A549 (cell line): ENCODE data around the gene ACTN1. TPM values are rescaled to one million over a fixed set of nuclear protein-coding genes. Genes with fewer than 3 reads are reported as not detected.

Source experiments
- ATAC-seq, 2 experiments: fragments of 200-7000 bp in 1 of 2; fragments of >200 bp in 1 of 2; cut with Nextera tagmentation in 1 of 2; cut with Tn5 transposase in 1 of 2; 3 replicates each; pipeline versions ENCODE4 v1.8.0 to v1.9.1; 2018 to 2020; ENCODE audit warnings: mild to moderate bottlenecking in 1 of 2, moderate library complexity in 1 of 2
- CTCF ChIA-PET: fragments of 300-600 bp; sonication (Branson Sonifier 250); formaldehyde crosslinking; extraction: SDS; loops from one replicate; lab custom pipeline; 2021; ENCODE audit warnings: antibody characterized with exemption, inconsistent platforms; lab: Yijun Ruan, JAX
- POLR2A ChIA-PET: fragments of 350-600 bp; formaldehyde crosslinking; extraction: SDS; loops from one replicate; lab custom pipeline; 2021; ENCODE audit warnings: antibody characterized with exemption, inconsistent platforms; lab: Yijun Ruan, JAX
- DNase-seq, 2 experiments: peaks; one replicate each; pipeline versions ENCODE4 v3.0.0 to v3.0.0-alpha.2; 2011 to 2016; ENCODE audit warnings: low read depth in 1 of 2, low spot score in 1 of 2
- FAIRE-seq: peaks from 2 replicates; lab custom pipeline; 2011; peaks lifted over from hg19 to GRCh38; lab: Jason Lieb, UNC
- H3K27ac ChIP-seq, 2 experiments: fragments of >200 bp; sonication (Bioruptor Twin); formaldehyde crosslinking; 3 replicates each; pipeline ENCODE4 v1.5.1; 2016 to 2017
- H3K4me1 ChIP-seq: fragments of >200 bp; sonication (Bioruptor Twin); formaldehyde crosslinking; 3 replicates; pipeline ENCODE4 v1.6.1; 2016
- H3K4me2 ChIP-seq: fragments of >200 bp; sonication (Bioruptor Twin); formaldehyde crosslinking; 3 replicates; pipeline ENCODE4 v1.6.1; 2016
- H3K4me3 ChIP-seq: fragments of >200 bp; sonication (Bioruptor Twin); formaldehyde crosslinking; 3 replicates; pipeline ENCODE4 v1.5.1; 2016
- H3K9me3 ChIP-seq: fragments of >200 bp; sonication (Bioruptor Twin); formaldehyde crosslinking; 3 replicates; pipeline ENCODE4 v1.6.1; 2016
- BCL3 ChIP-seq: fragments of >200 bp; sonication (Bioruptor Twin); formaldehyde crosslinking; IDR thresholded peaks from 3 replicates; pipeline ENCODE4 v1.6.1; 2016
- BHLHE40 ChIP-seq: IDR thresholded peaks from 2 replicates; pipeline ENCODE4 v1.6.1; 2012; ENCODE audit warnings: low read depth, low read length, inconsistent platforms
- CBX8 ChIP-seq: fragments of 200-600 bp; sonication (generic); IDR thresholded peaks from 2 replicates; pipeline ENCODE4 v1.6.1; 2016
- CHD2 ChIP-seq: fragments of 150-350 bp; IDR thresholded peaks from 2 replicates; pipeline ENCODE4 v1.6.1; 2014; ENCODE audit warnings: low read length; ENCODE audit not compliant: partially characterized antibody
- CHD4 ChIP-seq: fragments of 200-600 bp; sonication (generic); IDR thresholded peaks from 2 replicates; pipeline ENCODE4 v1.6.1; 2016; ENCODE audit warnings: antibody characterized with exemption, mild to moderate bottlenecking, borderline replicate concordance
- E2F6 ChIP-seq: IDR thresholded peaks from 2 replicates; pipeline ENCODE4 v1.6.1; 2012; ENCODE audit warnings: low read depth, borderline replicate concordance
- EP300 ChIP-seq, 2 experiments: fragments of >200 bp; sonication (Bioruptor Twin); formaldehyde crosslinking; IDR thresholded peaks; 2 replicates in 1 of 2; 3 replicates in 1 of 2; pipeline ENCODE4 v1.6.1; 2016 to 2017
- FOSL2 ChIP-seq, 2 experiments: fragments of 450-650 bp in 1 of 2; fragments of >200 bp in 1 of 2; sonication (Bioruptor Twin) in 1 of 2; formaldehyde crosslinking; IDR thresholded peaks; 2 replicates each; pipeline versions ENCODE4 v1.5.0 to v1.6.1; 2016 to 2020; ENCODE audit warnings: mild to moderate bottlenecking in 1 of 2, moderate library complexity in 1 of 2
- GATA3 ChIP-seq: IDR thresholded peaks from 2 replicates; pipeline ENCODE4 v1.6.1; 2012; ENCODE audit warnings: borderline replicate concordance
- HMGXB4 ChIP-seq: fragments of 250-450 bp; sonication (Bioruptor Pico); IDR thresholded peaks from 2 replicates; pipeline ENCODE4 v1.5.0; 2021; ENCODE audit warnings: mild to moderate bottlenecking, moderate library complexity, borderline replicate concordance
- JUN ChIP-seq, 2 experiments: fragments of >200 bp; sonication (Bioruptor Twin); formaldehyde crosslinking; IDR thresholded peaks; 2 replicates in 1 of 2; 3 replicates in 1 of 2; pipeline ENCODE4 v1.6.1; 2016 to 2017
- MAX ChIP-seq: IDR thresholded peaks from 2 replicates; pipeline ENCODE4 v1.6.1; 2012
- MAZ ChIP-seq: fragments of 150-350 bp; IDR thresholded peaks from 2 replicates; pipeline ENCODE4 v1.6.1; 2014; ENCODE audit warnings: antibody characterized with exemption, low read depth, low read length, borderline replicate concordance
- POLR2A ChIP-seq: IDR thresholded peaks from 2 replicates; pipeline ENCODE4 v1.6.1; 2012; ENCODE audit warnings: mild to moderate bottlenecking, low read length
- POLR2AphosphoS2 ChIP-seq: conservative IDR thresholded peaks from 2 replicates; pipeline ENCODE4 v1.6.1; 2012; ENCODE audit warnings: low read length, improper control_type of control experiment, inconsistent platforms
- RAD21 ChIP-seq, 2 experiments: fragments of >200 bp in 1 of 2; sonication (Bioruptor Twin) in 1 of 2; formaldehyde crosslinking in 1 of 2; IDR thresholded peaks in 1 of 2; conservative IDR thresholded peaks in 1 of 2; 2 replicates in 1 of 2; 3 replicates in 1 of 2; pipeline ENCODE4 v1.6.1; 2012 to 2018; ENCODE audit warnings: inconsistent platforms in 1 of 2
- RARB ChIP-seq: fragments of 250-450 bp; sonication (Bioruptor Pico); IDR thresholded peaks from 2 replicates; pipeline ENCODE4 v1.8.0; 2021; ENCODE audit warnings: mild to moderate bottlenecking, moderate library complexity
- RCOR1 ChIP-seq: fragments of 150-350 bp; IDR thresholded peaks from 2 replicates; pipeline ENCODE4 v1.6.1; 2014; ENCODE audit warnings: antibody characterized with exemption, low read length, low read depth
- REST ChIP-seq: fragments of 200-600 bp; sonication (generic); IDR thresholded peaks from 2 replicates; pipeline ENCODE4 v1.6.1; 2016; ENCODE audit warnings: antibody characterized with exemption, mild to moderate bottlenecking, moderate library complexity
- SREBF2 ChIP-seq: fragments of 450-650 bp; IDR thresholded peaks from 2 replicates; pipeline ENCODE4 v1.6.1; 2014; ENCODE audit warnings: mild to moderate bottlenecking, moderate library complexity
- USF2 ChIP-seq: fragments of 450-650 bp; IDR thresholded peaks from 2 replicates; pipeline ENCODE4 v1.6.1; 2014; ENCODE audit warnings: antibody characterized with exemption
- WGBS: methylation state at CpG from one replicate; pipeline ENCODE4 v1.1.6; 2017; ENCODE audit errors: missing lambda C conversion rate; 5-methylcytosine and 5-hydroxymethylcytosine counted together
- polyA plus RNA-seq, 4 experiments: library from polyadenylated mRNA; depleted of rRNA in 3 of 4; stranded (reverse); fragments of >200 nt; fragmentation: RNase III in 1 of 4; extraction: RNeasy Plus Mini Kit Qiagen cat#74134 plus additional on column Dnase treatment in 1 of 4; gene quantifications; 2 replicates in 3 of 4; 3 replicates in 1 of 4; pipeline ENCODE4 v1.2.3, GENCODE V29; 2011 to 2017

Gene ACTN1
- polyA plus RNA-seq, 2 of the 4 experiments (the other 2 are of a cell fraction) = 208 to 245 TPM

- peak; percentile 87 to 88 for ATAC-seq
- CTCF ChIA-PET = interaction anchor here (0.9 to 5.9 kb wide), 12 partner anchors 9 to 224 kb away, joined by 3 to 23 read pairs (median 4); no protein-coding TSS in a partner anchor
- peak; percentile 35; the same call in 1 of the 3 replicates for TF ChIP-seq BCL3
- no peak for TF ChIP-seq CBX8
- TF ChIP-seq CHD2 = no peak
- TF ChIP-seq E2F6 = peak; percentile 8; the same call in 1 of the 2 replicates
- TF ChIP-seq RCOR1 = no peak
- no peak for TF ChIP-seq REST
- peak; percentile 33 for TF ChIP-seq FOSL2 (IDR thresholded peaks at IDR 0.05)
- TF ChIP-seq FOSL2 (CRISPR knock-in tag; IDR thresholded peaks at IDR 0.05) = peak; percentile 77
- TF ChIP-seq BHLHE40 = no peak
- TF ChIP-seq EP300 (IDR thresholded peaks at IDR 0.05) = peak in 1 of 2 experiments; percentile 32; a peak in 1 of 5 replicates
- TF ChIP-seq CHD4 = no peak
- no peak for TF ChIP-seq POLR2AphosphoS2
- TF ChIP-seq HMGXB4 (CRISPR knock-in tag) = no peak
- TF ChIP-seq USF2 = no peak
- peak; percentile 47; the same call in 1 of the 2 replicates for TF ChIP-seq MAX
- TF ChIP-seq SREBF2 = no peak
- no peak for TF ChIP-seq MAZ
- TF ChIP-seq GATA3 = peak; percentile 16; the same call in 1 of the 2 replicates
- peak; percentile 1 to 11; a peak in 1 of 5 replicates for TF ChIP-seq RAD21 (conservative IDR thresholded peaks at IDR 0.05 in 1 of 2, IDR thresholded peaks at IDR 0.05 in 1 of 2)
- TF ChIP-seq RARB (CRISPR knock-in tag) = no peak
- TF ChIP-seq JUN (IDR thresholded peaks at IDR 0.05) = peak in 1 of 2 experiments; percentile 56; a peak in 3 of 5 replicates
- TF ChIP-seq POLR2A = no peak
- Histone ChIP-seq H3K4me2 (peak overlapping the region; percentile 67), H3K9me3 (no peaks in the 10 kb centered on the region), H3K4me1 (peaks cover 34% of the 10 kb centered on the region), H3K27ac (peak overlapping the region; percentile 87 to 90), H3K4me3 (no peak overlapping the region; the same call in 2 of the 3 replicates)
- POLR2A ChIA-PET = interaction anchor here (0.6 to 1.3 kb wide), 7 partner anchors 8 to 229 kb away, joined by 3 to 6 read pairs (median 3); no protein-coding TSS in a partner anchor
- 42% methylated on average over 10 of the region's 10 CpGs for WGBS
- peak; percentile 43 for FAIRE-seq
- peak; percentile 79 to 87 for DNase-seq
Measured at GRCh38 chr14:68884031-68885030, 94.8 kb downstream of the ACTN1 start.
